ENCODE results near the gene C1QL2.

DNA sequence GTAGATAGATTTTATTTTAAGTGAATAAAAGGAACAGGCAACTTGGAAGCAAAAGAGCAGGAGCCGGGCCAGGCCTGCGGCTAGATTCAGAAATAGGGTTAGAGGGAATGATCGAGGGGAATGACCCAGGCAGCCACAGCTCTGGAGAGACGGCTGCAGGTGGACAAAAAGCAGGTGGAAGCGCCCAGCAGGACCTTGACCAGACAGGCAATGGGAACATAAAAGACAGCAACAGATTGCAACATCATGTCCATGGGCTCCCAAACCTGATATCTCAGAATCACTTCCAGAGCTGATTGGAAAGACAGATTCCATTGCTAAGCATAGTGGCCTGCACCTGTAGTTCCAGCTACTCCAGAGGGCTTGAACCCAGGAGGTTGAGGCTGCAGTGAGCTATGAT, 36.5 kb upstream of the C1QL2 start:
- TF ChIP-seq TP53 (CRISPR knock-in tag; IDR thresholded peaks at IDR 0.05) (no peak), CTCF (IDR thresholded peaks at IDR 0.05) (no peak)

Data from A549 (cell line).